Measurements from ENCODE around the gene JDP2.

DNA sequence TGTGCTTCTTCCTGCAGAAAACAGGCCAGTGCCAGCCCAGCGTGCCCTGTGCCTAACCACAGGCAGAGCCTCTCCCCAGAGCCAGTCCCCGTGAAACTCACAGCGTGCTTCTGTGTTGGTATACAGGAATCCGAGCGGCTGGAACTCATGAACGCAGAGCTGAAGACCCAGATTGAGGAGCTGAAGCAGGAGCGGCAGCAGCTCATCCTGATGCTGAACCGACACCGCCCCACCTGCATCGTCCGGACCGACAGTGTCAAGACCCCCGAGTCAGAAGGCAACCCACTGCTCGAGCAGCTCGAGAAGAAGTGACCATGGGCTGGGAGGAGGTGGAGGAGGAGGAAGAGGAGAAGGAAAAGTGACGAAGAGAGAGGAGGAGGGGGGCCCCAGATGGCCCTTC is 41.3 kb downstream of the JDP2 start:
- no peak for TF ChIP-seq CHD1 (IDR thresholded peaks at IDR 0.05; ENCODE audit: low read depth, low read length)
- TF ChIP-seq, protein P1, sequence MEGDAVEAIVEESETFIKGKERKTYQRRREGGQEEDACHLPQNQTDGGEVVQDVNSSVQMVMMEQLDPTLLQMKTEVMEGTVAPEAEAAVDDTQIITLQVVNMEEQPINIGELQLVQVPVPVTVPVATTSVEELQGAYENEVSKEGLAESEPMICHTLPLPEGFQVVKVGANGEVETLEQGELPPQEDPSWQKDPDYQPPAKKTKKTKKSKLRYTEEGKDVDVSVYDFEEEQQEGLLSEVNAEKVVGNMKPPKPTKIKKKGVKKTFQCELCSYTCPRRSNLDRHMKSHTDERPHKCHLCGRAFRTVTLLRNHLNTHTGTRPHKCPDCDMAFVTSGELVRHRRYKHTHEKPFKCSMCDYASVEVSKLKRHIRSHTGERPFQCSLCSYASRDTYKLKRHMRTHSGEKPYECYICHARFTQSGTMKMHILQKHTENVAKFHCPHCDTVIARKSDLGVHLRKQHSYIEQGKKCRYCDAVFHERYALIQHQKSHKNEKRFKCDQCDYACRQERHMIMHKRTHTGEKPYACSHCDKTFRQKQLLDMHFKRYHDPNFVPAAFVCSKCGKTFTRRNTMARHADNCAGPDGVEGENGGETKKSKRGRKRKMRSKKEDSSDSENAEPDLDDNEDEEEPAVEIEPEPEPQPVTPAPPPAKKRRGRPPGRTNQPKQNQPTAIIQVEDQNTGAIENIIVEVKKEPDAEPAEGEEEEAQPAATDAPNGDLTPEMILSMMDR (conservative IDR thresholded peaks at IDR 0.05; ENCODE audit: low read depth, low read length): no peak
- no peak for TF ChIP-seq RFX5 (IDR thresholded peaks at IDR 0.05; ENCODE audit: low read depth, low read length)
- TF ChIP-seq BHLHE40 (IDR thresholded peaks at IDR 0.05; ENCODE audit: low read depth, low read length): no peak
